Heart left ventricle (tissue), 13 donors: Measurements from ENCODE around the gene TBC1D5.

Experiments
- POLR2A ChIP-seq, 2 donors: fragments of 450-650 bp; IDR thresholded peaks; one replicate each; pipeline ENCODE4 v1.6.1; 2017; ENCODE audit warnings: antibody characterized with exemption in 2 of 2, mild to moderate bottlenecking in 2 of 2, moderate library complexity in 2 of 2
- TF ChIP-seq, protein P1 (sequence below), 12 donors: fragments of 200-600 bp; sonication (generic) in 4 of 12; IDR thresholded peaks; one replicate each; pipeline versions ENCODE4 v1.5.0 to v1.8.0; 2018 to 2022; ENCODE audit warnings: antibody characterized with exemption in 12 of 12, mild to moderate bottlenecking in 5 of 12
- donor health status: ischemic (EF 13 %, LVEDD 7.1; RV severe dilation, severe dysfunction).
- donor health status: DM: no; HTN: yes; CAD: no.
- donor health status: DM: no; HTN: no; CAD: no.
- donor health status: ischemic (EF 25% LVEDD 6.9; RV normal size, moderate dysfunction).
- donor health status: ischemic (EF 25% LVEDD 5.7; RV mildly dilated, moderate dysfunction).
- donor health status: ischemic (EF 35%, LVEDD 5.7; RV mildly dilated, moderate dysfunction).
- donor health status: nonischemic (EF 11% LVEDD 7.7; RV severe dilation, severe dysfunction).
- donor health status: DM: yes; HTN: yes; CAD: no.
- donor health status: PGD.
- donor health status: ischemic (EF 29% LVEDD 5.4; RV normal size, mild dysfunction).
- donor health status: nonischemic (EF 23%, LVEDD 6.1; RV moderate dilation, normal function).

DNA sequence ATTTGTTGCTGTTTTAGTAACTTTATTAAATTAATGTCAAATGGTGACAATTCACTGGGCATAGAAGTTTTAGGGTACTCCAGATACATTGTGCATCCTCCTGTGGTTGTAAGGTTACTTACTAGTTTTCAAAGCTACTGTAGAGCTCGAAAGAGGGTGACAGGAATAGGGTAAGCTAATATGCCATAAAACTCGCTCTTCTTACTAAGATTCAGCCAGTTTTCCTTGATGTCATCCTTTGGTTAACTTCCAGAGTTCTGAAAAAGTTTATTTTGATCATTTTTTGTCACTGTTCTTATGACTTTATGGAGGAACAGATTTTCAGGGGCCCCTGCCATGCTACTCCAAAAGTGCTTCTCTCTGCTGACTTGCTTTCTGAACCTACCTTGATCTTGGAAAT lies 522.8 kb downstream of the TBC1D5 start:
- TF ChIP-seq, protein P1, sequence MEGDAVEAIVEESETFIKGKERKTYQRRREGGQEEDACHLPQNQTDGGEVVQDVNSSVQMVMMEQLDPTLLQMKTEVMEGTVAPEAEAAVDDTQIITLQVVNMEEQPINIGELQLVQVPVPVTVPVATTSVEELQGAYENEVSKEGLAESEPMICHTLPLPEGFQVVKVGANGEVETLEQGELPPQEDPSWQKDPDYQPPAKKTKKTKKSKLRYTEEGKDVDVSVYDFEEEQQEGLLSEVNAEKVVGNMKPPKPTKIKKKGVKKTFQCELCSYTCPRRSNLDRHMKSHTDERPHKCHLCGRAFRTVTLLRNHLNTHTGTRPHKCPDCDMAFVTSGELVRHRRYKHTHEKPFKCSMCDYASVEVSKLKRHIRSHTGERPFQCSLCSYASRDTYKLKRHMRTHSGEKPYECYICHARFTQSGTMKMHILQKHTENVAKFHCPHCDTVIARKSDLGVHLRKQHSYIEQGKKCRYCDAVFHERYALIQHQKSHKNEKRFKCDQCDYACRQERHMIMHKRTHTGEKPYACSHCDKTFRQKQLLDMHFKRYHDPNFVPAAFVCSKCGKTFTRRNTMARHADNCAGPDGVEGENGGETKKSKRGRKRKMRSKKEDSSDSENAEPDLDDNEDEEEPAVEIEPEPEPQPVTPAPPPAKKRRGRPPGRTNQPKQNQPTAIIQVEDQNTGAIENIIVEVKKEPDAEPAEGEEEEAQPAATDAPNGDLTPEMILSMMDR (IDR thresholded peaks at IDR 0.05), result no peak
- TF ChIP-seq POLR2A (IDR thresholded peaks at IDR 0.05), result no peak
